Activated CD4-positive, alpha-beta T cell treated with anti-CD3 and anti-CD28 coated beads, Interleukin-2, Interleukin-4, amounts not matched to agents 100 ng/mL and 50 ng/mL, durations not matched to agents 16 hours and 8 hours (primary cell): ENCODE data around the gene CTSO.
"Not testable (repeated sequence)": the region's sequence is repeated elsewhere in the genome, so short reads cannot be mapped to it uniquely, and the experiment has no call there.

Source experiments
- DNase-seq: peaks from one replicate; pipeline ENCODE4 v3.0.0-alpha.2; 2020; ENCODE audit warnings: low spot score

Gene CTSO

GRCh38 chr4:155954939-155955338, 1.3 kb upstream of the CTSO start:
- no peak for DNase-seq

- DNase-seq: no peak
Measured at GRCh38 chr4:155954118-155954685, 536 bp upstream of the CTSO start.

- no peak for DNase-seq
Measured at GRCh38 chr4:155952501-155952901, 1.2 kb downstream of the CTSO start.

GRCh38 chr4:155950461-155950860, 3.2 kb downstream of the CTSO start:
- no peak for DNase-seq

- no peak for DNase-seq
Measured at GRCh38 chr4:155948541-155948940, 5.1 kb downstream of the CTSO start.

GRCh38 chr4:155946486-155946885, 7.2 kb downstream of the CTSO start:
- DNase-seq: no peak

GRCh38 chr4:155944516-155944915, 9.2 kb downstream of the CTSO start:
- no peak for DNase-seq

GRCh38 chr4:155943605-155944291, 9.9 kb downstream of the CTSO start:
- DNase-seq: no peak

GRCh38 chr4:155941820-155942219, 11.8 kb downstream of the CTSO start:
- DNase-seq: no peak

- DNase-seq: no peak
Measured at GRCh38 chr4:155941085-155941790, 12.4 kb downstream of the CTSO start.

GRCh38 chr4:155935389-155935986, 18.2 kb downstream of the CTSO start:
- no peak for DNase-seq

- DNase-seq: not testable (repeated sequence)
Measured at GRCh38 chr4:155934634-155935033, 19.0 kb downstream of the CTSO start.

- DNase-seq: no peak
Measured at GRCh38 chr4:155931634-155932033, 22.0 kb downstream of the CTSO start.

GRCh38 chr4:155930330-155930729, 23.3 kb downstream of the CTSO start:
- DNase-seq: no peak

GRCh38 chr4:155929833-155930232, 23.8 kb downstream of the CTSO start:
- DNase-seq: no peak

GRCh38 chr4:155924637-155925036, 29.0 kb downstream of the CTSO start:
- DNase-seq: no peak

- no peak for DNase-seq
Measured at GRCh38 chr4:155921597-155921996, 32.1 kb downstream of the CTSO start.

- no peak for DNase-seq
Measured at GRCh38 chr4:155914782-155915181, 38.9 kb downstream of the CTSO start.

- DNase-seq: peak; percentile 3
Measured at GRCh38 chr4:155911905-155912304, 41.8 kb downstream of the CTSO start.

- no peak for DNase-seq
Measured at GRCh38 chr4:155909615-155910226, 43.9 kb downstream of the CTSO start.

GRCh38 chr4:155908187-155909139, 45.2 kb downstream of the CTSO start:
- DNase-seq: no peak
